IPS-18a (cell line): ENCODE data around the gene AFDN.

Source experiments
- H3K27ac ChIP-seq: one replicate; pipeline ENCODE4 v1.5.1; 2013; ENCODE audit warnings: low read length
- H3K27me3 ChIP-seq: one replicate; pipeline ENCODE4 v1.6.1; 2013; ENCODE audit warnings: mild to moderate bottlenecking, low read length; ENCODE audit not compliant: control insufficient read depth, insufficient read depth
- H3K36me3 ChIP-seq: one replicate; pipeline ENCODE4 v1.6.1; 2013; ENCODE audit warnings: low read depth, low read length; ENCODE audit not compliant: control insufficient read depth
- H3K4me1 ChIP-seq: one replicate; pipeline ENCODE4 v1.6.1; 2013; ENCODE audit warnings: low read depth, low read length; ENCODE audit not compliant: control insufficient read depth
- H3K4me3 ChIP-seq: one replicate; pipeline ENCODE4 v1.5.1; 2013; ENCODE audit warnings: low read length
- H3K9ac ChIP-seq: one replicate; pipeline ENCODE4 v1.6.1; 2013; ENCODE audit warnings: mild to moderate bottlenecking, low read length, moderate library complexity
- H3K9me3 ChIP-seq: one replicate; pipeline ENCODE4 v1.6.1; 2013; ENCODE audit warnings: low read depth, low read length; ENCODE audit not compliant: control insufficient read depth

Gene AFDN

DNA sequence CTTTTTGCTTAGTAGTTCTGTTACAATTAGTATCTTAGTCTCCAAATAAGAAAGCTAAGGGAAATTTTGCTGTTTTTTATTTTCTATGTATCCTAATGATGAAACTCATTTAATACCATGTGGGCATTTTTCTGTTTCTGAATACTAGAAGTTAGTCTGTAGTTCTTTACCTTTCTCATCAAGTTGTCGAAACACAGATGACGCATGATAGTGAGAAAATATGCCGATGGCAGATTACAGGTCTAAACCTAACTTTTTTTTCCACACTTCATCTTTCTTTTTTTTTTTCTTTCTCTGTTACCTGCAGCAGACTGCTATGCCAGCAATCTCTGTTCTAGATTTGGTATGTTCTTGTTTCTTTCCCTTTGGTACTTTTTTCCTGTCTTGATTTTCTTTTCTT, 127.4 kb downstream of the AFDN start:
- H3K36me3 ChIP-seq = peaks cover 56% of the 10 kb centered on the region
- no peaks in the 10 kb centered on the region for H3K4me1 ChIP-seq
- H3K27ac ChIP-seq = no peak overlapping the region
- H3K4me3 ChIP-seq = no peak overlapping the region
- no peaks in the 10 kb centered on the region for H3K9me3 ChIP-seq
- H3K9ac ChIP-seq = no peak overlapping the region
- H3K27me3 ChIP-seq = no peaks in the 10 kb centered on the region

DNA sequence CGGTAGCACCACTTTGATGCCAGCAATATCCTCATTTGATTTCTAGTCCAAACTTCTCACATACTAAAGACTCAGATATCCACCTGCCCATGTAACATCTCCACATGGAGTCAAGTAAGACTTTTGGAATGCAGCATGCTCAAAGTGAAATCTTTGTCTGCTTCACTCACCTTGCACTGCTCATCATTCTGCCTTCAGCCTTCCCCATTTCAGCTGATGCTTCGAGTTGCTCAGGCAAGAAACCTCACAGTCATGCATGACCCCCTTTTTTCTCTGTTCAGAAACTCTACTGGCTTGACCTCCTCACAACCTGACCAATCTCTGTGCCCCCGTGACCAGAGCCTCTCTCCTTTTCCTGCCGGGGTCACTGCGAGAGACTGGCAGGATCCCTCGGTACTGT, 129.8 kb downstream of the AFDN start:
- Histone ChIP-seq H3K36me3 (peaks cover 33% of the 10 kb centered on the region), H3K27ac (no peak overlapping the region), H3K27me3 (no peaks in the 10 kb centered on the region), H3K9me3 (no peaks in the 10 kb centered on the region), H3K4me3 (no peak overlapping the region), H3K4me1 (no peaks in the 10 kb centered on the region), H3K9ac (no peak overlapping the region)

DNA sequence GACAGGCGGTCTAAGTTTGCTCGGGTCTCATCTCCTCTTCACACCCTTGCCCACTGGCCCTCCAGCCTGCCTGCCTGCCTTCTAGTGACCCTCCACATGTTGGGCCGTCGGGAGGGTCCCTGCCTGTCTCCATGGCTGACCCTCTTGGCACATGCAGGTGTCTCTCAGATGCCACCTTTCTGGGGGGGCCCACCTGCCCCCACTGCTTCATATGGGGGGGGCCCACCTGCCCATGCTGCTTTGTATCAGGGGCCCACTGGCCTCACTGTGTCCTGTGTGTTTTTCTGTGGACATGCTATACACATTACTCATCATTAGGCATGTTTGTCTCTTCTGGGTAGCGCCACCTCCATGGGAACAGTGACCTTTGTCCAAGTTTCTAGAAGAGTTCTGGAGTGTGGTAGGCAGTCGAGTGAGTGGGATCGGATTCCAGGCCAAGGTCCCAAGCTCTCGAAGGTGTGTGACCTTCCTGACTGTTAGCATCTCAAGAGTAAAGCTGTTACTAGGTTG, 130.3 kb downstream of the AFDN start:
- no peak overlapping the region for H3K4me3 ChIP-seq
- H3K36me3 ChIP-seq = peaks cover 27% of the 10 kb centered on the region
- H3K27ac ChIP-seq = no peak overlapping the region
- H3K27me3 ChIP-seq = no peaks in the 10 kb centered on the region
- no peaks in the 10 kb centered on the region for H3K4me1 ChIP-seq
- no peak overlapping the region for H3K9ac ChIP-seq
- H3K9me3 ChIP-seq = no peaks in the 10 kb centered on the region

DNA sequence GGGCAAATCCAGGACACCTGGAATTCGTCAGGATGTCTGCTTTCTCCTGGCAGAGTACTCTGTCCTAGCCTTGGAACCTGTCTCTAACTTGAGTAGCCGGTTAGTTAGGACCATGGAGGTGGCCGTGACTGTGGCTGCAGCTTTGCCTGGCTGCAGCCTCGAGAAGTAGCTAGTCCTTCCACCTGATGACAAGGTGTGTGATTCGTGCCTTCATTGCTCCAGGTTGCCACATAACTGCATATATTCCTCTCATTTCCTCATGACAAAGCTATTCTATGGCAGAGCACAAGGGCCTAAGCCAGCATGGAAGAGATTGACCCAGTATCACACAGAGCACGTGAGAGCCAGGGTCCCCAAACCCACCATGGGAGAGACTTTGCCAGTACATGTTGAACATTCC, 130.9 kb downstream of the AFDN start:
- H3K27me3 ChIP-seq = no peaks in the 10 kb centered on the region
- peaks cover 27% of the 10 kb centered on the region for H3K36me3 ChIP-seq
- no peaks in the 10 kb centered on the region for H3K4me1 ChIP-seq
- H3K9ac ChIP-seq = no peak overlapping the region
- H3K9me3 ChIP-seq = no peaks in the 10 kb centered on the region
- no peak overlapping the region for H3K27ac ChIP-seq
- no peak overlapping the region for H3K4me3 ChIP-seq

DNA sequence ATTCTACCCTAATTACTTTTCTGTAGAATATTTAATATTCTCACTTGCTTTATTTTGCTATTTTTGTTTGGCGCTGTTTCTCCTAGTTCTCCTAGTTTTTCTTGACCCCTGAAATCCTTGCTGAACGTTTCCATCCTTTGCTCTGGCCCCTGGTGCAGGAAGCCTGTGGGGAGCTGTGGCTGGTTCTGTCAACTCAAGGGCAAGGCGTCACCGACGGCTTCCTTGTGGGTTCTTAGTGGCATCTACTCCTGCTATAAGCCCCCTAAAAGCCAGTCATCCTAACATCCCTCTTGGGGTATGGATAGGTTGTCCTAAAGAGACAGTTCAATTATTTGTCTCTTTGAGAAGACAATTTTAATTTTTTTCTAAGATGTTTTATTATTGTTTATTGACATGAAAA, 133.9 kb downstream of the AFDN start:
- Histone ChIP-seq H3K9me3 (no peaks in the 10 kb centered on the region), H3K27me3 (no peaks in the 10 kb centered on the region), H3K9ac (no peak overlapping the region), H3K4me3 (no peak overlapping the region), H3K36me3 (peaks cover 47% of the 10 kb centered on the region), H3K27ac (no peak overlapping the region), H3K4me1 (no peaks in the 10 kb centered on the region)

DNA sequence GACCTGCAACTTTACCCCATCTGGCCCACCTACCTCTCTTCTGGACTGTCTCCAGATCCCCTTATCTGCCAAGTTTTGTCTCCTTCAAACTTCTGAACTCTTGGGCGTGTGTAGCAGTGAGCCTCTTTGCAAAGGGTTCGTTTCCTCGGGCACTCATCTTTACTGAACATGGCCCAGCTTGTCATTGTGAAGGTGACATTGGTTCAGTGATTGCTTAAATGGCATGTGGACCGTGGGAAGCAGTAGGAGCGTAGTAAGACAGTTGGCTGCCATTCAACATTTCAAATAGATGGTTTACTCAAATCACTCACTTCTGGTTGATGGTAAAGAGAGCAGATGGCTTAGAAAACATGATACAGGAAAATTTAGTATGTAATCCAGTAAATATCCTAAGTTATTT, 136.0 kb downstream of the AFDN start:
- Histone ChIP-seq H3K9me3 (no peaks in the 10 kb centered on the region), H3K27me3 (no peaks in the 10 kb centered on the region), H3K4me3 (no peak overlapping the region), H3K4me1 (no peaks in the 10 kb centered on the region), H3K9ac (no peak overlapping the region), H3K36me3 (peaks cover 49% of the 10 kb centered on the region), H3K27ac (no peak overlapping the region)

DNA sequence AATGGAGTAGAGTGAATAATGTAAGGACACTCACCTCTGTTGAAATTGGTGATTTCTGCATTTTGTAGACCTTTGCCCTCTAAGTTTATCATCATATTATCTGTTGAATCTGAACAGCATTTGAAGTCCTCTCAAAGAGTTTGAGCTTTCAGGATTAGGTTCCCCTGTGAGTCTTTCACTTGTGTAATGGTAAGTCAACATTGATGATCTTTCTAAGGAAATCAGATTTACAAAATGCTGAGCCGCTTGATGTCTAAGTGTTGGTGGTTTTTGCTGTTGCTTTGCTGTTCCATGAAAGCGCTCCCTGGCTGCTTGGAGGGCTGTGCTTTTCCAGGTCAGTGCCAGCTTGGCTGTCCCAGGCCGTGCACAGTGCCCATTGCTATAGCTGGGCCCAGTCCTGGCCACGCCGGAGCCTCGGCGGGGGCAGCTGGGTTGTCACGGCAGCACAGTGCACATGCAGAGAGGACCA, 136.9 kb downstream of the AFDN start:
- Histone ChIP-seq H3K27me3 (no peaks in the 10 kb centered on the region), H3K9ac (no peak overlapping the region), H3K36me3 (peaks cover 56% of the 10 kb centered on the region), H3K4me3 (no peak overlapping the region), H3K9me3 (no peaks in the 10 kb centered on the region), H3K27ac (no peak overlapping the region), H3K4me1 (no peaks in the 10 kb centered on the region)

DNA sequence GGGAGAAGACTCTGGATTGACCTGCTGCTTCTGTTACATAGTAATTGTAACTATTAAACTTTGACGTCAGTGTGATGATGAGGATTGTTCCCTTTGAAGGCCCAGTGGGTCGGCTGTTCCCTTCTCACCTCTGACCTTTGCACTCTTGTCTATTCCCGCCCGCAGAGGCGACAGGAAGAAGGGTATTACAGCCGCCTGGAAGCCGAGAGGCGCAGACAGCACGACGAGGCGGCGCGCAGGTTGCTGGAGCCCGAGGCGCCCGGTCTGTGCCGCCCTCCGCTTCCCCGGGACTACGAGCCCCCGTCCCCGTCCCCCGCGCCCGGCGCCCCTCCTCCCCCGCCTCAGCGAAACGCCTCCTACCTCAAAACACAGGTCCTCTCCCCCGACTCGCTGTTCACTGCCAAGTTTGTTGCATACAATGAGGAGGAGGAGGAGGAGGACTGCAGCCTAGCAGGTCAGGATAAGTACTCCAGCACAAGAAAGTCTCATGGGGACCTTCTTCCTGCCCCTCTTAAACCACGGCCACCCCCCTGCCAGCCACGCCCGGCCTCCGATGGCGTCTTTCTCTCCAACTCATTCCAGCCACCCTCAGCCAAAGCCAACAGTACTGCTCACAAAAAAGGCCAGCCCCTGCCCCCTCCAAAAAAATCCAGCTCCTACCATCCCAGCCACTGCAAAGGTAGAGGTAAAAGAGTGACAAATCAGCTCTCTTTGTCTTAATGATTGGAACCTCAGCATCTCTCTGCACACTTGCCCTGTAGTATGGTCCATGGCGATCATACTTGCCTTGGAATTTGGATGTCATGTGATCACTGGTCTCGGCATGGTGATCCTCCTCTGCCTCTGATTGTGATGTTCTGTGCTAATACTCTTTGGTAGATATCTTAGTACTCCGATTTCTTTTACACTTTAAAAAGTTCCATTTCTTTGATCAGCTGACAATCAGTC, 139.2 kb downstream of the AFDN start:
- Histone ChIP-seq H3K4me1 (no peaks in the 10 kb centered on the region), H3K27ac (no peak overlapping the region), H3K27me3 (no peaks in the 10 kb centered on the region), H3K9me3 (no peaks in the 10 kb centered on the region), H3K4me3 (no peak overlapping the region), H3K9ac (no peak overlapping the region), H3K36me3 (peaks cover 74% of the 10 kb centered on the region)

DNA sequence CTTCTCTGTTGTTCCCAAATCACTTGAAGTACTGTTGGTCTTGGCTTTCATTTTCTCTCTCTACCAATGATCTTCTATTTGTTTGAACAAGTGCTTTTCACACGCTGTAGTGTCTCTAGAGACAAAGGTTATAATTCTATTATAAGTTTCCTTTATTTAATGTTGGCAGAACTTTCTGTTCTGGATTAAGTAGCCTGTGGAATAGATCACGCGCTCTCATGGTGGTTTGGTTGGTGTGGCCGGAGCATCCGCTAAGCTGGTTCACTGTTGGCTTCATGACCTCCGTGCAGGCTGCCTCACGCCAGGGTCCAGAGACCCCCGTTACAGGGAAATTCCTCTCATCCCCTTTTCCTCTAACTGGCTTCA, 139.8 kb downstream of the AFDN start:
- H3K27ac ChIP-seq = no peak overlapping the region
- peaks cover 77% of the 10 kb centered on the region for H3K36me3 ChIP-seq

DNA sequence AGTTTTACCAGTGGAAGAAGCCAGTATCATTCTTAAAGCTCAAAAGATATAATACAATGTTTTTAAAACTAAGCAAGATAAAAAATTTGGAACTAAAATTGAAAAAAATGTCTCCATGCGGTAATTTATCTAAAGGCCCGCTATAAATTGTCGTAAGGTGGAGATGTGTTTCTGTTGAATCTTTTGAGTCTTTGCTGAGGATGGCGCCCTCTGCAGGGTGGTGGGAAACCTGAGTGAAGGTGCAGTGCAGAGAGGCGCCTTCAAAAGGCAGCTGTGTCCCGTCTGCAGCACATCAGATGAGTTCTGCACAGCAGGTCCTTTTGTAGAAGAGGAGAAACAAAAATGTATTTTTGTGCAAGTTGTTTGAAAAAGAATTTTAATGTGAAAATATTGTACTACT, 141.4 kb downstream of the AFDN start:
- Histone ChIP-seq H3K9ac (no peak overlapping the region), H3K4me1 (peaks cover 7% of the 10 kb centered on the region), H3K27ac (no peak overlapping the region), H3K9me3 (no peaks in the 10 kb centered on the region), H3K36me3 (peaks cover 67% of the 10 kb centered on the region), H3K4me3 (no peak overlapping the region), H3K27me3 (no peaks in the 10 kb centered on the region)

More for the DNA sequence above, 139.8 kb downstream of the AFDN start:
- Histone ChIP-seq H3K9me3 (no peaks in the 10 kb centered on the region), H3K4me3 (no peak overlapping the region), H3K9ac (no peak overlapping the region), H3K4me1 (no peaks in the 10 kb centered on the region), H3K27me3 (no peaks in the 10 kb centered on the region)

DNA sequence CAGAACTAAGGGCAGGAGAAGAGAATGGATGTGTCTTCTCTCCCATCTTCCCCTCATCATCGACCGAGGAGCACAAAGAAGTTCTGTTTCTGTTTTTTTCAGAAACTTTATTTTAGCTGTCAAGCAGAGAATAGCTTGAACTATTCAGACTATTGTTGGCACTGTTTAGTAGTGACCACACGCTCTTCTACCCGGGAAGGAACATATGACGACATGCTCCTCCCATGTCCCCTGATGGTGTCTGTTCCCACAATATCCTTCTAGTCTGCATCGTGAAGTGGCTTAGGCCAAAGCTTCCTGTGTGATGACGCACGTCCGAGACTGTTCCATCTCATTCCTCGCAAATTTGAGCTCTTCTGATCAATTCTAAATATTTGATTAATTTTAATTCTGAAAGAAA, 143.5 kb downstream of the AFDN start:
- Histone ChIP-seq H3K9me3 (no peaks in the 10 kb centered on the region), H3K9ac (no peak overlapping the region), H3K27ac (no peak overlapping the region), H3K4me1 (peaks cover 18% of the 10 kb centered on the region), H3K4me3 (no peak overlapping the region), H3K27me3 (no peaks in the 10 kb centered on the region), H3K36me3 (peaks cover 48% of the 10 kb centered on the region)

DNA sequence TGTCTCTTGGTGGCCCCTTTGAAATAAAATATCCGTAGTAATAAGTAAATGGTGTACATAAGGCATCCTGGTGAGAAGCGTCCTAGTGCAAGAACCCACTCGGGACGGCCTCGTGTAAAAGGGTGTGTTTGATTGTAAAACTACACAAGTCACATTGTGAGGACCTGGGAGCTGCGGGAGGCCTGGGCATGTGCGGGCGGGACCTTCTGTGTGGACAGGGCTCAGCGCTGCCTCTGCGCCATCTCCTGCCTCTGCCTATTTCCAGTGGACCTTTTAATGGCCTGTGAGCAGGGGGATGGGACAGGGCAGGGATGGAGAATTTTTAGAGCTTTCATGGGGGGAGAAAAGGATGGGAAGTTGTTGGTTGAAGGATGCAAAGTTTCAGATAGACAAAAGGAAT, 145.5 kb downstream of the AFDN start:
- Histone ChIP-seq H3K27ac (no peak overlapping the region), H3K36me3 (peaks cover 32% of the 10 kb centered on the region), H3K9me3 (no peaks in the 10 kb centered on the region), H3K4me3 (no peak overlapping the region), H3K27me3 (no peaks in the 10 kb centered on the region), H3K4me1 (peaks cover 18% of the 10 kb centered on the region), H3K9ac (no peak overlapping the region)
